ENCODE measurements around the gene IQCH.

- TF ChIP-seq GATA2 (IDR thresholded peaks at IDR 0.05; ENCODE audit: low read depth, low read length), result no peak
- no peak for TF ChIP-seq GATA3 (IDR thresholded peaks at IDR 0.05; ENCODE audit: low read depth, low read length)
Measured at GRCh38 chr15:67372986-67373675, 118.5 kb downstream of the IQCH start.

All from SH-SY5Y (cell line).